Mesenchymal stem cell (in vitro differentiated cells and primary cell): Measurements from ENCODE around the gene NTRK3.

ENCODE experiments used
- DNase-seq: peaks from one replicate; pipeline ENCODE4 v3.0.0-alpha.2; 2013
- H2AFZ ChIP-seq: one replicate; pipeline ENCODE4 v1.6.1; 2013; ENCODE audit warnings: low read depth, mild to moderate bottlenecking, control low read depth, inconsistent platforms, low read length, moderate library complexity
- H2AK5ac ChIP-seq: 2 replicates; pipeline ENCODE4 v1.6.1; 2013; ENCODE audit warnings: low read length, moderate library complexity, mild to moderate bottlenecking, inconsistent platforms; ENCODE audit not compliant: severe bottlenecking
- H2BK120ac ChIP-seq: one replicate; pipeline ENCODE4 v1.6.1; 2013; ENCODE audit warnings: low read depth, mild to moderate bottlenecking, inconsistent platforms, low read length, moderate library complexity
- H2BK12ac ChIP-seq, 2 experiments: one replicate each; pipeline ENCODE4 v1.6.1; 2013; ENCODE audit warnings: inconsistent platforms in 2 of 2, low read length in 2 of 2, mild to moderate bottlenecking in 2 of 2, moderate library complexity in 2 of 2, control low read depth in 1 of 2
- H2BK15ac ChIP-seq: one replicate; pipeline ENCODE4 v1.6.1; 2013; ENCODE audit warnings: mild to moderate bottlenecking, low read depth, inconsistent platforms; ENCODE audit not compliant: poor library complexity, severe bottlenecking
- H2BK5ac ChIP-seq: 2 replicates; pipeline ENCODE4 v1.6.1; 2013; ENCODE audit warnings: low read depth, mild to moderate bottlenecking, low read length, control low read depth, inconsistent platforms; ENCODE audit not compliant: poor library complexity, severe bottlenecking
- H3K14ac ChIP-seq, 2 experiments: one replicate each; pipeline ENCODE4 v1.6.1; 2013; ENCODE audit warnings: inconsistent platforms in 2 of 2, low read length in 2 of 2, control low read depth in 1 of 2, mild to moderate bottlenecking in 1 of 2, moderate library complexity in 1 of 2
- H3K18ac ChIP-seq, 2 experiments: one replicate each; pipeline ENCODE4 v1.6.1; 2013; ENCODE audit warnings: inconsistent platforms in 2 of 2, low read length in 2 of 2, control low read depth in 1 of 2, low read depth in 1 of 2, mild to moderate bottlenecking in 1 of 2
- H3K23ac ChIP-seq, 2 experiments: one replicate each; pipeline ENCODE4 v1.6.1; 2013; ENCODE audit warnings: inconsistent platforms in 2 of 2, low read length in 2 of 2, mild to moderate bottlenecking in 2 of 2, moderate library complexity in 2 of 2, control low read depth in 1 of 2
- H3K27ac ChIP-seq: 2 replicates; pipeline ENCODE4 v1.5.1; 2013; ENCODE audit warnings: mild to moderate bottlenecking, moderate library complexity, low read length, control low read depth, inconsistent platforms; ENCODE audit not compliant: poor library complexity, severe bottlenecking
- H3K27me3 ChIP-seq, 2 experiments: 2 replicates each; pipeline versions ENCODE4 v1.6.1 to v1.7.0; 2013; ENCODE audit warnings: low read length in 2 of 2, mild to moderate bottlenecking in 2 of 2, moderate library complexity in 2 of 2, control low read depth in 1 of 2, inconsistent platforms in 1 of 2; ENCODE audit not compliant: control insufficient read depth in 1 of 2, insufficient read depth in 1 of 2
- H3K36me3 ChIP-seq, 2 experiments: 2 replicates each; pipeline versions ENCODE4 v1.6.1 to v1.7.0; 2013; ENCODE audit warnings: low read length in 2 of 2, control low read depth in 1 of 2, inconsistent platforms in 1 of 2, low read depth in 1 of 2, mild to moderate bottlenecking in 1 of 2; ENCODE audit not compliant: insufficient read depth in 2 of 2, control insufficient read depth in 1 of 2
- H3K4ac ChIP-seq, 2 experiments: one replicate each; pipeline ENCODE4 v1.6.1; 2013; ENCODE audit warnings: inconsistent platforms in 2 of 2, low read length in 2 of 2, mild to moderate bottlenecking in 2 of 2, moderate library complexity in 2 of 2, control low read depth in 1 of 2, low read depth in 1 of 2
- H3K4me1 ChIP-seq: 2 replicates; pipeline ENCODE4 v1.6.1; 2013; ENCODE audit warnings: low read depth, low read length, control low read depth; ENCODE audit not compliant: control insufficient read depth, insufficient read depth
- H3K4me2 ChIP-seq: 2 replicates; pipeline ENCODE4 v1.6.1; 2013; ENCODE audit warnings: low read length, mild to moderate bottlenecking, inconsistent platforms; ENCODE audit not compliant: poor library complexity, severe bottlenecking
- H3K4me3 ChIP-seq, 2 experiments: 2 replicates each; pipeline versions ENCODE4 v1.5.1 to v1.7.0; 2013; ENCODE audit warnings: low read length in 2 of 2, mild to moderate bottlenecking in 2 of 2, control low read depth in 1 of 2, low read depth in 1 of 2; ENCODE audit not compliant: insufficient read depth in 1 of 2
- H3K79me1 ChIP-seq: replicated peaks from 2 replicates; pipeline ENCODE4 v1.6.1; 2013; ENCODE audit warnings: mild to moderate bottlenecking, control low read depth, low read length, inconsistent platforms; ENCODE audit not compliant: poor library complexity, severe bottlenecking
- H3K9ac ChIP-seq: 2 replicates; pipeline ENCODE4 v1.7.0; 2013; ENCODE audit warnings: mild to moderate bottlenecking, low read length, moderate library complexity
- H3K9me3 ChIP-seq: 2 replicates; pipeline ENCODE4 v1.7.0; 2013; ENCODE audit warnings: mild to moderate bottlenecking, low read length; ENCODE audit not compliant: control insufficient read depth
- H4K8ac ChIP-seq: one replicate; pipeline ENCODE4 v1.6.1; 2013; ENCODE audit warnings: inconsistent platforms, mild to moderate bottlenecking, low read length, moderate library complexity
- H4K91ac ChIP-seq: one replicate; pipeline ENCODE4 v1.6.1; 2013; ENCODE audit warnings: mild to moderate bottlenecking, low read length, inconsistent platforms
- WGBS: methylation state at CpG from one replicate; pipeline ENCODE4 v1.1.7; 2013; ENCODE audit warnings: mixed read lengths; 5-methylcytosine and 5-hydroxymethylcytosine counted together

Gene NTRK3

DNA sequence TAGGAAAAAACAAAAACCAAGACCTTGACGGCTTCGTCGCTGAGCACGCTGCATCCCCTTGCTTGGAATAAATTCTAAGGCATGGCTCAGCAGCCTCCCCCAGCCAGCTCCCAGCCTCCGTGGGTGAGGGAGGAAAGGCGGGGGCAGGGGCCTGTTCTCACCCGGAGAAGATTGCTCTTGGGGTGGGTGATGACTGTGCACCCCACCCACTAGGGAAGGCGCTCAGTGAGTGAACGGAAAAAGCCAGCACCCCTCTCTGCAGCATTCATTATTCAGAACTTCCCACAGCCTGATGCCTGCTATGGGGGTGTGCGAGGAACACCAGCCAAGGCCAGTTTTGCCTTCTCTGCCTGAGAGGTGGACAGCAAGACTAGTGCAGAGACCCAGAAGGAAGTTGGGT, 19.3 kb upstream of the NTRK3 start:
- H3K27ac ChIP-seq, result no peak overlapping the region
- H3K9me3 ChIP-seq, result peaks cover 5% of the 10 kb centered on the region
- no peak overlapping the region for H2AFZ ChIP-seq
- H3K4me3 ChIP-seq, result no peak overlapping the region
- H2BK12ac ChIP-seq, result no peak overlapping the region
- no peaks in the 10 kb centered on the region for H3K36me3 ChIP-seq
- no peak overlapping the region for H2BK120ac ChIP-seq
- H3K14ac ChIP-seq, result no peak overlapping the region
- H3K23ac ChIP-seq, result no peak overlapping the region
- DNase-seq, result no peak
- H4K91ac ChIP-seq, result no peak overlapping the region
- no peak overlapping the region for H4K8ac ChIP-seq
- no peak overlapping the region for H2BK15ac ChIP-seq
- H3K79me1 ChIP-seq, result no peaks in the 10 kb centered on the region
- H3K18ac ChIP-seq, result no peak overlapping the region
- no peak overlapping the region for H3K4ac ChIP-seq
- no peak overlapping the region for H2AK5ac ChIP-seq
- H3K9ac ChIP-seq, result no peak overlapping the region
- H3K27me3 ChIP-seq, result peaks cover 0 to 67% of the 10 kb centered on the region in 2 experiments
- WGBS, result 80% methylated on average over 10 of the region's 10 CpGs
- no peak overlapping the region for H3K4me2 ChIP-seq
- H3K4me1 ChIP-seq, result no peaks in the 10 kb centered on the region
- H2BK5ac ChIP-seq, result no peak overlapping the region

DNA sequence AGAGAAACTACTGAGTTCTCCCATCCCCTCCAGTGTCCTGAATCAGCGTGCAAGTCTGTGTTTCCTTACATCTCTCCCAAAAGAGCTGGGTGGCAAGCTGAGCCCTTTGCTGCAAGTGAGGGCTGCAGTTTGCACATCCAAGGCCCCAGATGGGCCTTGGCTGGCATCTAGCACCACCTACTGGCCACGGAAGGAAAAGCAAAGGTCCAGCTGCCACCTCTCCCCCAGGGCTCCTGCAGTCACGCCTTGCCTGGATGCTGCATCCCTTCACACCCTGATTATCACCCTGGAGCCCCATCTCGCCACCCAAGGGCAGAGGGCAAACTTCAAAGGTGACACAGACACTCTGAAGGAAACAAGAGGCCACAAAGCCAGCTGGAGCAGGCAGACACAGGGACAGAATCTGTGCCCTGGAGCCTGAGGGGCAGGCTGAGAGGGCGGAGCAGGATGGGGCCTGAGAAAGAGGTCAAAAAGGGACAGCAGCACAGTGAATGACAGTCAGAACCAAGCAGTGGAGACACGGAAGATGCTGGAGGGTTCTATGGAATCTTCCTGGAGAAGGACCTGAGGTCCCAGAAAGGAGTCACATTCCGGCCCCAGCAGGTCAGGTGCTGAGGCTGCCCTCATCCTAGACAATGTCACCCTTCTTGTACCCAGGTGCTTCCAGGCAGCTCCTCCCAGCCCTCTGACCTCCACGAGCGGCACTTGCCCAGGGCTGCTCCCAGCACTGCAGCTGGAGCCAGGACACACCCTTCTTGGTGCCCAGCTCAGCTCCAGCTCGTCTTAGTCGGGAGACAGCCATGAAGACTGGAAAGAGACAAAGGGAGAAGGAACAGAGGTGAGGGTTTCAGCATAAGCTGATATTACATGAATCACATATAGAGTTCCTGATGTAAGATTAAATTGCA, 18.3 kb upstream of the NTRK3 start:
- 46% methylated on average over 11 of the region's 11 CpGs for WGBS
- Histone ChIP-seq H2BK15ac (no peak overlapping the region), H3K9me3 (peaks cover 5% of the 10 kb centered on the region), H4K8ac (no peak overlapping the region), H3K79me1 (no peaks in the 10 kb centered on the region), H3K18ac (no peak overlapping the region), H3K27me3 (peaks cover 0 to 73% of the 10 kb centered on the region in 2 experiments), H2BK120ac (no peak overlapping the region), H3K4me3 (no peak overlapping the region), H2BK12ac (no peak overlapping the region), H3K4me2 (no peak overlapping the region), H2AK5ac (no peak overlapping the region), H3K36me3 (no peaks in the 10 kb centered on the region), H2AFZ (no peak overlapping the region), H3K14ac (no peak overlapping the region), H2BK5ac (no peak overlapping the region), H3K23ac (no peak overlapping the region), H3K9ac (no peak overlapping the region), H4K91ac (no peak overlapping the region), H3K4me1 (no peaks in the 10 kb centered on the region), H3K4ac (no peak overlapping the region), H3K27ac (no peak overlapping the region)
- peak; percentile 58 for DNase-seq

DNA sequence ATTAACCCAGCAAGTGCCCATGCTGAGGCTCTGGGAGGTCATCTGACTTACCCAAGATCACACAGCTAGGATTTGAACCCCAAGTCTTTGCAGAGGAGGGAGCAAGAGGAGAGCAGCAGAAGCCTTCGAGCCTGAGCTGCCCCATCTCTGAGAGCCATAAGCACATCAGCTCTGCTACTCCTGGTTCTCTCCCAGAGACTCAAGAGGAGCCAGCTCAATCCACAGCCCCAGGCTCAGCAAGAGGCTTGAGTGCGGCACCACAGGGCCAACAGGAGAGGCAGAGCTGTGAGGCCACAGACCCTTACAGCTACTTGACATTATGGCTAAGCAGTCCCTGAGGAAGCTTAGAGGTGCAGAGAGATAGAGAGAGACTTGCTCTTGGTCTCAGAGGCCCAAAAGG, 15.9 kb upstream of the NTRK3 start:
- Histone ChIP-seq H3K27ac (no peak overlapping the region), H3K18ac (no peak overlapping the region), H3K23ac (no peak overlapping the region), H3K4me3 (no peak overlapping the region), H3K9ac (no peak overlapping the region), H3K27me3 (peaks cover 0 to 64% of the 10 kb centered on the region in 2 experiments), H3K14ac (no peak overlapping the region), H2AK5ac (no peak overlapping the region), H4K8ac (no peak overlapping the region), H2BK120ac (no peak overlapping the region), H3K9me3 (no peaks in the 10 kb centered on the region), H2BK15ac (no peak overlapping the region), H3K4me2 (no peak overlapping the region), H2AFZ (no peak overlapping the region), H2BK5ac (no peak overlapping the region), H3K4me1 (no peaks in the 10 kb centered on the region), H3K4ac (no peak overlapping the region), H2BK12ac (no peak overlapping the region), H3K36me3 (no peaks in the 10 kb centered on the region), H3K79me1 (no peaks in the 10 kb centered on the region), H4K91ac (no peak overlapping the region)
- no peak for DNase-seq
- 69% methylated on average over 2 of the region's 2 CpGs for WGBS

DNA sequence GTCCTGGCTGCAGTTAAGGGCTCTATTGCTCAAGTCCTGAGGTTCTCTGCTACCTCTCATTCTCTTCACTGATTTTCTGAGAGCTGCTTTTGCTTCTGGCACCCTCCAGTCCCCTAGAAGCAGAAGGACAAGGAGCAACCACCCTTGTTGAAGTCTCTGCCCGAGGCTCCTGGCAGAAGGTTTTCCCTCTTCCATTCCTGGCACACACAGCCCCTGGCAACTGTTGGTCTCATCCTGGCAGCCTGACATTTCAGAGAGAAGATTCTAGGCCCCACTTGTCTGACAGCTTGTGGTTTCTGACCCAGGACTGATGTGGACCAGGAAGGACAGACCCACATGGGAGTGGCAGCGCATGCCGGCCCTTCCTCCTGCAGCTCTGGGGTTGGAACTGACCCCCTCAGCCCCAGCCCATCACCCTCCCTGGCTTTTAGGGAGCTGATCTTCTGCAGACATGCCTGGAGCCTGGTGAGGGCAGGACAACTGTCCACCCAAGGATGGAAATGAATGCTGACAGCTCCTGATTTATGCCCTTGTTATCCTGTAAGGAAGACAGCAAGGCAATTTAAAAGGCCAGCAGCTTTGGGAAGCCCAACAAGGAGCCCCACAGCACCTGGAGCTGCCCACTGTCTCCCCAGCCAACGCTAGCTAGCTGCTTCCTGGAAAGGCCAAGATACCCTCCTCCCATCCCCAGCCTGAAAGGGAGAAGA, 13.0 kb upstream of the NTRK3 start:
- Histone ChIP-seq H3K9me3 (no peaks in the 10 kb centered on the region), H3K9ac (no peak overlapping the region), H3K27me3 (peaks cover 0 to 42% of the 10 kb centered on the region in 2 experiments), H3K4me2 (no peak overlapping the region), H2BK12ac (no peak overlapping the region), H3K18ac (no peak overlapping the region), H2BK15ac (no peak overlapping the region), H3K4me3 (no peak overlapping the region), H3K27ac (no peak overlapping the region), H3K79me1 (no peaks in the 10 kb centered on the region), H2AK5ac (no peak overlapping the region), H3K4ac (no peak overlapping the region), H4K91ac (no peak overlapping the region), H3K4me1 (no peaks in the 10 kb centered on the region), H3K14ac (no peak overlapping the region), H2BK120ac (no peak overlapping the region), H3K36me3 (no peaks in the 10 kb centered on the region), H3K23ac (no peak overlapping the region), H2AFZ (no peak overlapping the region), H2BK5ac (no peak overlapping the region), H4K8ac (no peak overlapping the region)
- WGBS, result 68% methylated on average over 4 of the region's 4 CpGs
- DNase-seq, result no peak
